Kidney glomerular epithelial cell (primary cell): ENCODE measurements around the gene PLCL2.

Experiments used
- DNase-seq: peaks from one replicate; lab custom pipeline; 2025; lab: John Stamatoyannopoulos, UW

PLCL2 gene

DNA sequence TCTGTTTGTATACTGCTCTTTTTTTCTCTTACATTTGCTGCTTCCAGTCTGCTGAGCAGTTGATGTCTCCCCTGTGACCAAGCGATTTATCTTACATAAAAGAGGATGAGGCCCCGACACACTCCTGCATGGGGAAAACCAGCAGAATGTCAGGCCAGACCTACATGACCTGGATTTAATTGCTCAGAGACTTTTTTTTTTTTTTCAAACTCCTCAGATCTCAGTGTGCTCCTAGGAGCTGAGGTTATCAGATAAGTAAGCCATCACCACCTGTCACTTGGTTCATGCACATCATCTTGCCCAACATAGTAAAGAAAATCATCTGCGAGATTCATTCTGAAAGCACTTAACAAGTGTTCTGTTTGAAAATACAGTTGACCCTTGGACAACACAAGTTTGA is 163.1 kb downstream of the PLCL2 start:
- DNase-seq, result no peak

DNA sequence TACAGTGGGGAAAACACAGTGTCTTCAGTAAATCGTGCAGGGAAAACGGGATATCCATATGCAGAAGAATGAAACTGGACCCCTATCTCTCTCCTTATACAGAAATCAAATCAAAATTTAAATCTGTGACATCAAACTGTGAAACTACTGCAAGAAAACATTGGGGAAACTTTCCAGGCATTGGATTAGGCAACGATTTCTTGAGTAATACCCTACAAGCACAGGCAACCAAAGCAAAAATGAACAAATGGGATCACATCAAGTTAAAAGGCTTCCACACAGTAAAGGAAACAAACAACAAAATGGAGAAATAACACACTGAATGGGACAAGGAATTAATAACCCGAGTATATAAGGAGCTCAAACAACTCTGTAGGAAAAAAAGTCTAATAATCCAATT is 165.3 kb downstream of the PLCL2 start:
- DNase-seq, result no peak

DNA sequence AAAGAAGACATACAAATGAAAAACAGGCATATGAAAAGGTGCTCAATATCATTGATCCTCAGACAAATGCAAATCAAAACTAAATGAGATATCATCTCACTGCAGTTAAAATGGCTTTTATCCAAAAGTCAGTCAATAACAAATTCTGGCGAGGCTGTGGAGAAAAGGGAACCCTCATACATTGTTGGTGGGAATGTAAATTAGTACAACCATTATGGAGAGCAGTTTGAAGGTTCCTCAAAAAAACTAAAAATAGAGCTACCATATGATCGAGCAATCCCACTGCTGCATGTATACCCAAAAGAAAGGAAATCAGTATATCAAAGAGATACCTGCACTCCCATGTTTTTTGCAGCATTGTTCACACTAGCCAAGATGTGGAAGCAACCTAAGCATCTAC is 165.8 kb downstream of the PLCL2 start:
- no peak for DNase-seq

DNA sequence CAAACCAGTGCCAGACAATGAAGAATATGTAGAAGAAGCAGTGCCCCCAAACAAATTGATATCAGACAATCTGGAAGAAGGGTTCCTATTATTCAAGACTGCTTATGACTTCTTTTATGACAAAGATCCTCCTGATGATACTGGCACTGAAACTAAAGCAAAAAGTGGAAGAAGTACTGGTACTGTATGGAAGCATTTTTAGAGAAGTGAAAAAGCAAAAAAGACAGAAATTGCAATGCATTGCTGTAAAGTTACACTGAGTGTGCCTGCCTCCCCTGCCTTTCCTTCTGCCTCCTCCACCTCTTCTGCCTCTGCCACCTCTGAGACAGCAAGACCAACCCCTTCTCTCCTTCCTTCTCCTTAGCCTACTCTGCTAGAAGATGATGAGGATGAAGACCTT is 167.6 kb downstream of the PLCL2 start:
- DNase-seq, result no peak

DNA sequence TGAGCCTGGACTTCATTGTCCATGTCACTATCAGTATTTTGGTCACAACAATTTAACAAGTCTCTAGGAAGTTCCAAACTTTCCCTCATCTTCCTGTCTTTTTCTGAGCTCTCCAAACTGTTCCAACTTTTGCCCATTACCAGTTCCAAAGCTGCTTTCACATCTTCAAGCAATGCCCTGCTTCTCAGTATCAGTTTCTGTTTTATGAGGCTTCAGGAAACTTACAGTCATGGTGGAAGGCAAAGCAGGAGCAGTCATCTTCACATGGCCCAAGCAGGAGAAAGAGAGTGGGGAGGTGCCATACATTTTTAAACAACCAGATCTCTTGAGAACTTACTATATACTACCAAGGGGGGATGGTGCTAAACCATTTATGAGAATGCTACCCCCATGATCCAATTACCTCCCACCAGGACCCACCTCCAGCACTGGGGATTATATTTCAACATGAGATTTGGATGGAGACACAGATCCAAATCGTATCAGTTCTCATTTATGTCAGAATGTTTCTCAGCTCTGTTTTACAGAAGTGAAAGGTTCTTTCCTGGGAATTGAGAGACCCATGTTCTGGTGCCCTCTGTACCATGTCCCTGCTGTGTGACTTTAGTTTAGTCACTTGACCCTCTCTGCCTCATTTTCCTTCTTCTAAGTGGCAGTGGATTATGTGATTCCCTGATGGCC is 169.7 kb downstream of the PLCL2 start:
- no peak for DNase-seq

DNA sequence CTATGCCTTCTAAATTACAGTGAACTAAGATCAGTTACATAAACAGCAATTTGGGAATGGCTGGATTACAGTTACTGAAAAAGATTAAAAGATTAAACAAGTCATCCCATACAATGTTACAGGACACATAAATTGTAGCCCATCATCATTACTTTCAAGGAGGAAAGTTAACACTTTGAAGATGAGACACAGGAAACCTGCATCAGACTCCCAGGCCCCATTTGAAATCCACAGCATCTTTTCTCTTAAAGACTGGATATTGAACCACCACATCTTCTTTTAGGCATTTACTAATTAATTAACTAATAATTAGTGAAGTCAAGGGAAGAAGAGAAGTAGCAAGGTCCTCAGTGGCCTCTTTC is 170.2 kb downstream of the PLCL2 start:
- no peak for DNase-seq

DNA sequence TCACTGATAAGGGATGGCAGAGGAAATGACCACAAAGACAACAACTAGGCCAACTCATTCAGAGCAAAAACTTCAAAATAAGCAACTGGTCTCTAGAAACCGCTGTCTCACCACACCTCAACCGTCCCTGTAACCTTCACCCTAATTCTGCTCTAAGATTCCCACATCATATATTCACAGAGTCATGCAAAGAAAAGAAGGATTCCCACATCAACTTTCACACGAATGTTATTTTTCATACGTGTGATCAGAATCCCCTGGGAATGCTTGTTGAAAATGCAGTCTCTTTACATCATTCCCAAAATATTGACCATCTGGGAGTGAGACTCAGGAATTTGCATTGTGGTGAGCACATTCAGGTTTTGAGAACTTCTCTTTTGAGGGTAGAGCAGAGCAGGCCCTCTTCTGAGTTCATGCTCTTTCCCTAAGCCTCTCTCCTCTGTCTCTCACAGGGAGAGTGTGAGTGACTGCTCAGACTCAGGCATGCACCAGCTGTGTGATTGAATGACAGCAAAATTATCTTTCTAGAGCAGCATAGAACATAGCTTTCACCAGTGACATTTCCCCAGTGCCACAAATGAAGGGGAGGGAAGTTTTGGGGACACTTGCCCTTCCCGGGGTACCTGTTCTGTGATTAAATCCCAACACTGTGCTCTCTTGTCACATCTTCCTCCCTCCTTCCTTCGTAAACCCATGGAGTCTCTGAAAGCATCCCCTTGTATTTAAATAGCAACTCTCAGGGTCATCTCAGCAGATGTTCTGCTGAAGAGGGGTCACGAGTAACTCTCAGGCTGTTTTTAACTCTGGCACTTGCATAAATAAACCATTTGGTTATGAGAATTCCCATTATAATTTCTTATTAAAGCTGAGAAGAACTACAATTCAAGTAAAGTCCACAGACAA is 170.9 kb downstream of the PLCL2 start:
- DNase-seq, result no peak

DNA sequence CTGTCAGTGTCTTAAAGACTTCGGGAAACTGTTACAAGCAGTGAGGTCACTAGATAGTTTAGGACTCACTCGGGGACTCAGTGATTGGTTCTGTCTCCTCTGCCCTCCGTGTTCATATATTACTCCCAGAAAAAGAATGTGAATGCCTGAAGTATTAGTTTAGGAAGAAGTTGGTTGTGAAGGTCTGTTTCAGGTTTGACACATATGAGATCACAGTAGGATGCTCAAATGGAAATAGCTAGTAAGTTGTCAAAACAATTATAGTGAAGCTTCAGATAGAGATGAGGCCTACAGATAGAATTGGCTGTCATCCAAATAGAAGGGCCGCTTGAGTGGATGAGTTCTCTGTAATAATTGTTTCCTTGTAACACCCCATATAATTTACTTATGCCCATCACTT is 172.6 kb downstream of the PLCL2 start:
- no peak for DNase-seq

DNA sequence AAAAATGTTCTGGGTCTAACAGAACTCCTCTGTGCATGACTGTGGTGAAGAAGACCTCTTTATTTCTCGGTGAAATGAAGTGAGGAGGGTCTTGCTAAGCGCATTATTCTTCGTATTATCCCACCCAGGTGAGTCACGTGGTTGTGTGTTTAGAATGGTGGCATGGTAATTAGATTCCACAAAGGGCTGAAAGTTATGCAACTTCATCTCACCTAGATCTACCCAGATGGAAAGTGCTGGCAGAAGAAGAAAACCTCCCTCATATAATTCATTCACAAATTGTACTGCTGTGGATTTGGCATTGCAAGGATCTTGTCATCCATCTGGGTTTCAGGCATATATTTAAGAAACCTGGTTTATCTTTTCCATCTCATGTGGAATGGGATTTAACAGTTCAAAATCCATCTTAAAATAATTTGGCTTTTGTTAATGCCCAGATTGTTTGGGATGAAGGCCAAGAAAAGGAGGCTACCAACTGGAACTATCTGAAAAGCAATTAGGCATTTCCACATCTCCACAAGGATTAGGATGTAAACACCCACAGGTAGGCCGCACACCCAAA is 175.3 kb downstream of the PLCL2 start:
- DNase-seq, result no peak

DNA sequence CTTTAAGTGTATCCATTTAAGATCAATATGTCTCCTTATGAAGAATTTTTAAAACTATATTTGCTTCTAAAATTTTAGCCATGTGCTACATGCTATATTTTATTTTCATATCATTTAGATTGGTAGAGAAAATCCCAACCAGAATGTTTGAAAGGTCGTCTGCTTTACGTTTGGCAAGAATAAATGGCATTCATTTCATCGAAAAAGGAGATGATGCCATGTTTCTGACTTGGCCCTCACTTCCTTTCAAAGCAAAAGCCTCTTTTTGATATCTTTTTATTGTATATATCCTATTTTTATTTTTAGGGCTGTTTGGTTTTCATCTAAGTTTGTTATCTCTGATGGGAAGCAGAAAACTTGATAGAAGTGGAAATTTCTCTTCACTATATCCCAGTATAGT is 176.2 kb downstream of the PLCL2 start:
- no peak for DNase-seq

DNA sequence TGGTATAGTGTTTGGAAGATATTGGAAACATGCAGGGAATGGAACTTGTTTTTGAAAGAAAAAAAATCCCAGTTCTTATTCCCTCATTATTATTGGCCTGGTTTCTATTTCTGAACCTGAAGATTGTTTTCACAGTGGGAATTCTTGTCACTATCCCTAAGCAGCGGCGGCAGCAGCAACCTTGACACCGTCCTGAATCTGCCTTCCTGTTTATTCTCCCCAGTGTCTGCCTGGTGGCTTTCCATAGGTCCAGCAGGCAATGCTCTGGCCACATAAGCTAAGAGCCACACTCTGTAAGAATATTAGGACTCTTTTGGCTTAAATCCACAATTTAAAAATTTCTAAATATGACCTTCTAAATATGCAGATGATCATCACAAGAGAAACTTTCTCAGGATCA is 178.0 kb downstream of the PLCL2 start:
- DNase-seq, result no peak

DNA sequence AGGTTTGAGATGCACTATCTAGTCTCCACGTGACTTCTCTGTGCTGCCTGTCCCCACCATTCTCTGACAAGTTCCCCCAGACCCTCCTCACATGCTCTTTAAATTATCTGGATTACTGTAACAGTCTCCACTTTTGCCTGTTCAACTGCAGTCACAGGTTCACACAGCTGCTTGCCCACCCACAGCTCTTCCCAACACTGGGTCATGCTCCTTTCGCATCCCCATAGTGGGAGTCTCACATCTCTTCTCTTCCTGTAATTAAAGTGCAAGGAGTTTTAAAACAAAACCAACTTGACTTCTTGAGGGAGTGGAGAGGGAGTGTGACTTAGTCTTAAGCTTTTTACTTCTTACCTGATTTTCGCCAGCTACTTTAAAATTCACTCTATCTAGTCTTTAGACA is 178.8 kb downstream of the PLCL2 start:
- no peak for DNase-seq

DNA sequence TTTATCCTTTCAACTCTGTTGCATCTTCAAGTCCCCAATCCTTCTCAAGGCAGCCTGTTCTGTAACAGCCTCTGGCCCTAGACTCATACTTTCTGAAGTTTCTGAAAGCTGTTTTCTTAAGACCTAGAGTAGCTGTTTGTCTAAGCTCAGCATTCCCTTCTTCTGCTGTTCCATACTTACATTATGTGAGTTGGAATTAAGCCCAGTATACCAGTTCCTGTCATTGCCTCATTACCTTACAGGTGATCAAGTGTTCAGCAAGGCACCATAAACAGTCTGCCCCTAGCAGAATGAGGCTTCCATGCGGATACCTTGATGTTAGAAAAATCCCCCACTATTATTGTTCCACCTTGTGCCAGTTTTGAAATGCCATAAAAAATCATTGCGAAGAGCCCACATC is 180.6 kb downstream of the PLCL2 start:
- no peak for DNase-seq

DNA sequence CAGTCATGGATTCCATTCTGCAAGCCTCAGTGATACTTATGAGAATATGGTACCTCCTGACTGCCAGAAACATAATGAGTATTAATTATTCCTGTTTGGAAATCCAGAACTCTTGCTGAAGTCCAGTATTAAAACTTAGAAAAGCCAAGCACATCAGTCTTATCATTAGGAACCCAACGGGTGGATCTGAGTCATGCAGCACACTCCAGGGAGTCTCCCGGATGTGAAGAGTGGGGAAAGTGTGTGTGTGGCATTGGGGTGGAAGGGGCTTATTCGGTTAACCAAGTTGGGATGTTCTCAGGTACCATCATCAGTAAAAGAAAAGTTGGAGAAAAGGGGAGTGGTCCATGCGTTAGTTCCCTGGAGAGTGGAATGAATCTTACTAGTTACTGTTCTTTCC is 181.1 kb downstream of the PLCL2 start:
- no peak for DNase-seq

DNA sequence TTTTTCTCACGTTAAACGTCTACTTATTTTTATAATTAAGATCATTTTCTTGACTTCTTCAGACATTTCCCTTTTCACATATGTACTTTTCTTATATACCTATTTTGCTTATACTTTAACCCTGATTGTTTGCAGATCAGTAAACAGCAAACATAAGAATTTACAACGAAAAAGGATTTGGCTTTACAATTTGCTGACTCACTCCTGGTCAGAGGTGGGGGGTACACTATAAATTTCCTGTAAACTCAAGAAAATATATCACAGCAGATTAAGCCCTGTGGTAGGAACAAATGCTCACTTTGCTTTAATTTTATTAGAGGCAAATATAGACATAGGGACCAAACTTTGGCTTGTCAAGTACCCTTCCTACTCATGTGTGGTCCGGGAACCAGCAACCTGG is 185.0 kb downstream of the PLCL2 start:
- no peak for DNase-seq

DNA sequence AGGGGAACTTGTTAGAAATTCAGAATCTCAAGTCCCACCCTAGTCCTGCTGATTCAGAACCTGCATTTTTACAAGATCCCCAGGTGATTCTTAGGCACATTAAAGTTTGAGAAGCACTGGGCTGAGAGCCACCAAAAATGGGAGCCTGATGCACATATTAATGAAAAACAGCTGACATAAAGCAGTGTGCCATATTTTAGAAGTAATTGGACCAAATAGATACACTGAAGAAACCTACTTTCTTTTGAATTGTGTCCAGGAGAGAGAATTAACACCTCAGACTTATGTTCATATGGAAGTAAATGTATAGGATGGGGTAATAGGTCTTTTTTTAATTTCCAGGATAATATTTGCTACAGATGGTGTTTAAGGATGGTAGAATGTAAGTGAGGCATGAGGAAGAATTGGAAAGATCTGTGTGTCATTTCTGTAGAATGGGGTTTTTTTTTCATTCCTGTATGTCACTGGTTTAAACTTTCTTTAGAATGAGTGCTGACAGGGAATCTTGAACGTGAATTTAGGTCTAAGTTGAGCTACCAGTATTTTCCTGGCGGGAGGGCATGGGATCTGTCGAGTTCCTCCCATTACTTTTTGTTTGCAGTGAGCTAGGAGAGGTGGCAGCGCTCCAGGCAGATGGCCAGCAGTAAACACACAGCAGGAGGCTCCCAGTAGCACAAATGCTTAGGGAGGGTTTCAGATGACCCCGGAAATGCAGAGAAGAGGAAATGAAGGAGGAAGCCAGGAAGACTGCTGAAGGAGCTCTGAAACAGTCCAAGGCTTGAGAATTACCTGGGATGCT is 185.6 kb downstream of the PLCL2 start:
- DNase-seq, result no peak

DNA sequence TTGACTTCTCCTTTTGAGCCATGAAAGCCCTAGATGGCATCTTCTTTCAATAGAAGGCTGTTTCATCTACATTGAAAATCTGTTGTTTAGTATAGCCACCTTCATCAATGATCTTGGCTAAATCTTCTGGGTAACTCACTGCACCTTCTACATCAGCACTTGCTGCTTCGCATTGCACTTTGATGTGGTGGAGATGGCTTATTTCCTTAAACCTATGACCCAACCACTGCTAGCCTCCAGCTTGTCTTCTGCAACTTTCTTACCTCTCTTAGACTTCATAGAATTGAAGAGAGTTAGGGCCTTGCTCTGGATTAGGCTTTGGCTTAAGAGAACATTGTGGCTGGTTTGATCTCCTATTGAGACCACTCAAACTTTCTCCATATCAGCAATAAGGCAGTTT is 189.8 kb downstream of the PLCL2 start:
- DNase-seq, result no peak

DNA sequence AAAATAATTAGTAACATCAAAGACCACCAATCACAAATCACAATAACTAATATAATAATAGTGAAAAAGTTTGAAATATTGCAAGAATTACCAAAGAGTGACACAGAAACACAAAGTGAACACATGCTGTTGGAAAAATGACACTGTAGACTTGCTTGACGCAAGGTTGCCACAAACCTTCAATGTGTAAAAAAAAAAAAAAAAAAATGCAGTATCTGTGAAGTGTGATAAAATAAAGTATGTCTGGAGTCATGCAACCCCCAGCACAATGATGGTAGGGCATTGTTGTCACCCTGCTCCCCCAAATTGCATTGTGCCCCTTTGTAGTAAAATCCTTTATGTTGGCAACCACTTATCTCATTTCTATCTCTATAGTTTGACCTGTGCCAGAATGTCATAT is 190.6 kb downstream of the PLCL2 start:
- DNase-seq, result no peak

DNA sequence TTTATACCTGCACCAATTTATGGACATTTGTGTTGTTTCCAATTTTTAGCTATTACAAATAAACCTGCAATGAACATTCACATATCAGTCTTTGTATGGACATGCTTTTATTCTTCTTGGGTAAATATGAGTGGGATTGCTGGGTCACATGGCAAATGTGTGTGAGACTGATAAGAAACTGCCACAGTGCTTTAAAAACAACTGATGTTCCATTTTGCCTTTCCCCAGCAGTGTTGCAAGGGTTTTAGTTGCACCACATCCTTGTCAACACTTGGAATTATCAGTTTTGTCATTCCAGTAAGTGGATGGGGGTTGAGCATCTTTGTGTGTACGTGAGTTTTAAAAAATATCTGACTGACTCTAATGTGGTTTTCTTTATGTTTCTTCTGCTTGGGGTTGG is 191.2 kb downstream of the PLCL2 start:
- DNase-seq, result no peak

DNA sequence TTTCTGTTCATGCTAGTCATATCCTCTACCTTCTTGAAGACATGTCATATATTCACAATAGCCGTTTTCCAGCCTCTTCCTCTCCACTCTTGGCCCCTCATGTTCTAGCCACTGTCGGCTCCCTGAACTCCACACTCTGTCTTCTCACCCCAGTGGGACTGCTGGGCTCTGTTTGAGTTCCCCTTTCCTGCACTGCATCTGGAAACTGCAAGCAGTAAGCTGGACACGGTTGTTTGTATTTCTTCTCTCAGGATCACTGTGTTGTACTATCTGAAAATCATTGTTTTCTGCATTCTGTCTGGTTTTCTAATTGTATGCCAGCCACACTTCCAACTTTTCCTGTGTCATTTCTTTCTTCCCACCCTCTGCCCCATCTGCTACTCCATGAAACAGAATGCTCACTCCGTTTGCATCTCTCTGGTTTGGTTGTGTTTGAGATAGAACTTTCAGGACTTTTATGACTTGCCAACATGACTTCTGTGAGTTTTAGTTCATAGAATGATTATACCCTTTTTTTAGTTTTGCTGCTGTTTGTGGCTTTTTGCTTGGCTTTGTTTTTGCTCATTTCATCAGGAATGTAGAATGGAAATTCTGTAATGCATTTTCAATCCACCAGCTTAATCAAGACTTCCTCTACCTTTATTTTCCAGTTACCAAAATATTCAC is 192.3 kb downstream of the PLCL2 start:
- no peak for DNase-seq

DNA sequence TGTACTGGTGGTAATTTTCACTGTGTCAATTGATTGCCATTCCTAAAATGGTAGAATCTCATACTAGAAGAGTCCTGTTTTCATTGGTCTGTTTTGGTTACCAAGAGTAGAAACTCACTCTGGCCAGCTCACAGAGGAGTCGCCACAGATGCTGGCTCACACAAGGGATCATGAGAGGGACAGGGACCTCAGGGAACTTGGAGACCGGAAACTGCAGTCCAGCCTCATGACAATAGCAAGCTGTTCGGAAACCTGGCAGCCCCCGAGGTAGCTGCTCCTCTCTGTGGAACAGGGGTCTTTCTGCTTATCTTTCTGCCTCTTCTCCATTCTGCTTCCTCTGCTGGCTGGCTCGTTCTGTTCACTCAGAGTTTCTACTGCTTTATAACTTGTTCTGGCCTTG is 192.9 kb downstream of the PLCL2 start:
- no peak for DNase-seq

DNA sequence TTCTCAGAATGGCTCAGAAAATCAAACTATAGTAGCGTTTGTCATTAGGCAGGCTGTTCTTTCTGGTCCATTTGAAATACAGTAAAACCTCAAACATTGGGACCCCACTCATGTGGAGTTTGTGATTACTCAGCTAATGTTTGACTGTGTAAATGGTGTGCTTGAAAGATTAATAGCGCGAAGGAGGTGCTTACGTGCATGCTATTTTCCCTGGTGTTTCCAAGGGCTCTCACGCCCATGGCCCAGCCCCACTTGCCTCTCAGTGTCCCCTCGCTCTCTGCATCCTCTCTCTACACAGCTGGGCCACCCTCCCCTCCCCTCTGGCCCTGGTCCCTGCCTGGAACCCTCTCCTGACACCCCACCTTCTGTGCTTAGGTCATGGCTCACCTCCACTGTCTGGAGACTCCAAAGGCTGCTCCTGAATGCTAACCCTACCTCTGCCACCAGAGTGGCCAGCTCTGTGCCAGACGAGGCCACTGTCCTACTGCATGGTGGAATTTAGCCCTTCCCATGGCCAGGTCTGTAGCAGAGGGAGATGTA is 194.2 kb downstream of the PLCL2 start:
- no peak for DNase-seq
